Caco-2 (cell line): ENCODE measurements around the gene HS1BP3. TPM values are rescaled to one million over a fixed set of nuclear protein-coding genes. Genes with fewer than 3 reads are reported as not detected.

Experiments used
- BruUV-seq: library from RNA; stranded (reverse); fragments of 400-500 nt; replicated peaks from 2 replicates; lab custom pipeline; 2021; lab: Mats Ljungman, UMichigan
- CTCF ChIA-PET: fragments of 300-600 bp; sonication (Branson Sonifier 250); formaldehyde crosslinking; loops from one replicate; lab custom pipeline; 2022; ENCODE audit warnings: antibody characterized with exemption; lab: Charles Lee
- POLR2A ChIA-PET: fragments of 300-600 bp; sonication (Branson Sonifier 250); formaldehyde crosslinking; loops from one replicate; lab custom pipeline; 2022; ENCODE audit warnings: antibody characterized with exemption; lab: Charles Lee
- DNase-seq, 2 experiments: peaks; one replicate each; pipeline versions ENCODE4 v3.0.0 to v3.0.0-alpha.2; 2020 to 2022
- H3K27me3 ChIP-seq: replicated peaks from 2 replicates; pipeline ENCODE4 v1.6.0; 2011; ENCODE audit warnings: low read length; ENCODE audit not compliant: control insufficient read depth, insufficient read depth
- H3K36me3 ChIP-seq: 2 replicates; pipeline ENCODE4 v1.5.1; 2011; ENCODE audit warnings: low read length; ENCODE audit not compliant: control insufficient read depth, insufficient read depth
- H3K4me1 ChIP-seq: fragments of 250-450 bp; sonication (Bioruptor Pico); 2 replicates; pipeline ENCODE4 v1.5.1; 2020; ENCODE audit warnings: mild to moderate bottlenecking
- H3K4me3 ChIP-seq: 2 replicates; pipeline ENCODE4 v1.5.1; 2011; ENCODE audit warnings: low read depth, mild to moderate bottlenecking, control low read depth, low read length
- H3K9me3 ChIP-seq: fragments of 250-450 bp; sonication (Bioruptor Pico); 2 replicates; pipeline ENCODE4 v1.5.1; 2020; ENCODE audit warnings: mild to moderate bottlenecking, moderate library complexity
- H3K27ac Mint-ChIP-seq: one replicate; pipeline ENCODE4 v1.8.0; 2022; ENCODE audit warnings: mixed read lengths; ENCODE audit not compliant: unreplicated experiment
- H3K27me3 Mint-ChIP-seq: one replicate; pipeline ENCODE4 v1.8.0; 2022; ENCODE audit warnings: mixed read lengths; ENCODE audit not compliant: insufficient read depth, unreplicated experiment
- H3K36me3 Mint-ChIP-seq: one replicate; pipeline ENCODE4 v1.8.0; 2022; ENCODE audit warnings: mild to moderate bottlenecking, mixed read lengths; ENCODE audit not compliant: insufficient read depth, unreplicated experiment
- H3K4me1 Mint-ChIP-seq: one replicate; pipeline ENCODE4 v1.8.0; 2022; ENCODE audit warnings: low read depth, mixed read lengths; ENCODE audit not compliant: unreplicated experiment
- H3K4me3 Mint-ChIP-seq: one replicate; pipeline ENCODE4 v1.8.0; 2022; ENCODE audit warnings: mild to moderate bottlenecking, moderate library complexity, mixed read lengths; ENCODE audit not compliant: unreplicated experiment
- H3K9me3 Mint-ChIP-seq: one replicate; pipeline ENCODE4 v1.8.0; 2022; ENCODE audit warnings: mixed read lengths; ENCODE audit not compliant: unreplicated experiment
- CTCF ChIP-seq, 2 experiments: fragments of 200-600 bp in 1 of 2; IDR thresholded peaks; 1 replicate in 1 of 2; 2 replicates in 1 of 2; pipeline versions ENCODE4 v1.5.1 to v1.8.0; 2011 to 2022; ENCODE audit warnings: antibody characterized with exemption in 1 of 2, control low read depth in 1 of 2, inconsistent platforms in 1 of 2, low read depth in 1 of 2, low read length in 1 of 2, mild to moderate bottlenecking in 1 of 2, moderate library complexity in 1 of 2; ENCODE audit not compliant: insufficient read depth in 1 of 2, severe bottlenecking in 1 of 2, unreplicated experiment in 1 of 2
- intact Hi-C: fragments of 100-400 bp; cut with micrococcal nuclease; formaldehyde crosslinking; loops from one replicate; pipeline ENCODE4 v1.10.0; 2022; ENCODE audit not compliant: unreplicated experiment
- total RNA-seq: library from RNA; stranded (reverse); gene quantifications from 2 replicates; pipeline ENCODE4 v1.2.3, GENCODE V29; 2022

The HS1BP3 gene
- total RNA-seq, 1 experiment from 2014 or later, result 31.1 TPM

DNA sequence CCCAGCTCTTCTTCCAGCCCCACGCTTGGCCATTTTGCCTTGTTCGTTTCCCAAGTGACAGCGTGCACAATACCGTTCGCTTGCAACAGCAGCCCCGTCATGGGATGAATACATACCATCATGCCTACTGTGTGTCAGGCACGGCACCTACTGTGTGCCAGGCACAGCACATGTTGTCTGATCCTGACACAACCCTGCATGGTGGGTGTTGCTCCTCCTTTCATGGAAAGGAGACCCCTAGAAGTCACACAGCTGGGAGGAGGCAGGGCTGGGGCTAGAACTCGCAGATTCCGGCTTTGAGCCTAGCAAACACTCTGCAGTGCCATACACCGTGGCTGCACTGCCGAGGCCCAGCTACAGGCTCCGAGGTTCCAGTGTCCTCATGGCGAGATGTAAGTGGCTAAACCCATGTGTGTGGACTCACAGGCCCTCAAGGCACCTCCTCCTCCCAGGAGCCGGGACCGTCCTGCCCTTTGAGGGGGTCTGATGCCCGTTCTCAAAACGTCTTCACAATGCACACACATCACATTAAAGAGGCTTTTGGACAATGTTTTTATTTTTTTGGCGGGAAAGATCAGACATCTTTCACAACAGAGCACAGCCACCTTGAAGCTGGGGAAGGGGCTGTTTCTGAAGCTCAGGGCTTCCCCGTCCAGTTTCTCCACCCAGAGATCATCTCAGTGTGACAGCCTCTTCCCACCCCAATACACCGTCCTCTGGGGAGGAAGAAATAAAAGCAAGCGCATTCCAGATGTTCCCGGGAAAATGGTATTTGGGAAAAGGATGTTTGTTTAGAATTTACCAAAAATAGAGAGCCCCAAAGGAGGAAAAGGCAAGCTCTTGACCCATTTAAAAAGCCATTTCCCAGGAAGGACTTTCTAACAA is 64.9 kb downstream of the HS1BP3 start:
- CTCF ChIA-PET, result interaction anchor here (0.6 kb wide), 1 partner anchor 65 kb away, joined by 4 read pairs; the partner anchor contains the start of gene HS1BP3
- no TSS peak for BruUV-seq
- H3K36me3 Mint-ChIP-seq, result peaks cover 9% of the 10 kb centered on the region
- H3K27me3 Mint-ChIP-seq, result no peaks in the 10 kb centered on the region
- no peak for TF ChIP-seq CTCF (IDR thresholded peaks at IDR 0.05; ENCODE audit: insufficient read depth in 1 of 2, low read depth in 1 of 2, low read length in 1 of 2, severe bottlenecking in 1 of 2, unreplicated experiment in 1 of 2)
- DNase-seq, result peak in 1 of 2 experiments; percentile 21
- H3K36me3 ChIP-seq, result no peaks in the 10 kb centered on the region
- H3K9me3 Mint-ChIP-seq, result no peaks in the 10 kb centered on the region
- no peak overlapping the region for H3K4me3 ChIP-seq
- POLR2A ChIA-PET, result interaction anchor here (1.7 to 2.2 kb wide), 1 partner anchor 139 kb away, joined by 6 to 13 read pairs; the partner anchor contains the start of gene RHOB
- H3K27me3 ChIP-seq, result no peaks in the 10 kb centered on the region
- no peaks in the 10 kb centered on the region for H3K9me3 ChIP-seq
- H3K4me3 Mint-ChIP-seq, result no peak overlapping the region
- intact Hi-C loops, result no loop called here
- peaks cover 39% of the 10 kb centered on the region for H3K4me1 Mint-ChIP-seq
- peaks cover 47% of the 10 kb centered on the region for H3K4me1 ChIP-seq
- H3K27ac Mint-ChIP-seq, result peak overlapping the region; percentile 89

- no TSS peak for BruUV-seq
Observed at GRCh38 chr2:20585359-20585709, 65.6 kb downstream of the HS1BP3 start.

More at GRCh38 chr2:20585359-20585709, 65.6 kb downstream of the HS1BP3 start:
- TF ChIP-seq CTCF (IDR thresholded peaks at IDR 0.05; ENCODE audit: insufficient read depth in 1 of 2, low read depth in 1 of 2, low read length in 1 of 2, severe bottlenecking in 1 of 2, unreplicated experiment in 1 of 2), result no peak
- H3K4me3 ChIP-seq, result no peak overlapping the region
- H3K4me1 ChIP-seq, result peaks cover 50% of the 10 kb centered on the region
- no peaks in the 10 kb centered on the region for H3K27me3 Mint-ChIP-seq
- peaks cover 39% of the 10 kb centered on the region for H3K4me1 Mint-ChIP-seq
- peak overlapping the region; percentile 89 for H3K27ac Mint-ChIP-seq
- no peak overlapping the region for H3K4me3 Mint-ChIP-seq
- POLR2A ChIA-PET, result interaction anchor here (2.2 kb wide), 1 partner anchor 138 kb away, joined by 13 read pairs; the partner anchor contains the start of gene RHOB
- CTCF ChIA-PET, result no interaction called here
- no peaks in the 10 kb centered on the region for H3K9me3 Mint-ChIP-seq
- DNase-seq, result no peak
- intact Hi-C loops, result no loop called here
- H3K27me3 ChIP-seq, result no peaks in the 10 kb centered on the region
- no peaks in the 10 kb centered on the region for H3K9me3 ChIP-seq
- H3K36me3 ChIP-seq, result no peaks in the 10 kb centered on the region
- H3K36me3 Mint-ChIP-seq, result peaks cover 7% of the 10 kb centered on the region
